Duodenal mucosa (tissue), 2 donors: ENCODE data around the gene CD1E.
"Not testable (repeated sequence)": the region's sequence is repeated elsewhere in the genome, so short reads cannot be mapped to it uniquely, and the experiment has no call there.

Source experiments
- H3K27ac ChIP-seq: one replicate; pipeline ENCODE4 v1.7.0; 2013; ENCODE audit warnings: low read depth, low read length
- H3K27me3 ChIP-seq, 2 donors: one replicate each; pipeline ENCODE4 v1.7.0; 2013; ENCODE audit warnings: low read length in 2 of 2, control low read depth in 1 of 2; ENCODE audit not compliant: insufficient read depth in 2 of 2, control insufficient read depth in 1 of 2
- H3K36me3 ChIP-seq, 2 donors: one replicate each; pipeline ENCODE4 v1.7.0; 2013; ENCODE audit warnings: low read length in 2 of 2, control low read depth in 1 of 2; ENCODE audit not compliant: insufficient read depth in 2 of 2, control insufficient read depth in 1 of 2
- H3K4me1 ChIP-seq, 2 donors: one replicate each; pipeline ENCODE4 v1.7.0; 2013; ENCODE audit warnings: low read length in 2 of 2, control low read depth in 1 of 2; ENCODE audit not compliant: insufficient read depth in 2 of 2, control insufficient read depth in 1 of 2
- H3K4me3 ChIP-seq, 2 donors: one replicate each; pipeline ENCODE4 v1.7.0; 2013; ENCODE audit warnings: low read length in 2 of 2, low read depth in 1 of 2
- H3K9ac ChIP-seq, 2 donors: one replicate each; pipeline ENCODE4 v1.7.0; 2013; ENCODE audit warnings: low read length in 2 of 2, low read depth in 1 of 2
- H3K9me3 ChIP-seq, 2 donors: one replicate each; pipeline ENCODE4 v1.7.0; 2013; ENCODE audit warnings: low read length in 2 of 2, control low read depth in 1 of 2; ENCODE audit not compliant: control insufficient read depth in 1 of 2

CD1E gene

DNA sequence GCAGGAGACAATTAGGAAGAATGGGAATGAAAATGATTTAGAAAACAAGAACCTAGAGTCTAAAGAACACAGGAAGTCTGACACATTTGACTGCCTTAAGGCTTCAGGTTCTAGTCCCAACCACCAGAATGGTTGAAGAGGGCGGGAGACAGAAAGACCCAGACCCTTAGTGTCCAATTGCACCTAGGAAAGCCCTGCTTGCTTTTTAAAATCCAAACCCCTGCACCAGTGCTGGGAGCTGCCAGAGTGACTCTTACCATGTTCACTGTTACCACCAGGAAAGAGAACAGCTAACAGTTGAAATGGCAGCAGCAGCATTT lies 22.6 kb upstream of the CD1E start:
- Histone ChIP-seq H3K4me3 (no peak overlapping the region), H3K27me3 (no peaks in the 10 kb centered on the region), H3K4me1 (no peaks in the 10 kb centered on the region), H3K27ac (no peak overlapping the region), H3K36me3 (no peaks in the 10 kb centered on the region), H3K9me3 (no peaks in the 10 kb centered on the region), H3K9ac (no peak overlapping the region)

DNA sequence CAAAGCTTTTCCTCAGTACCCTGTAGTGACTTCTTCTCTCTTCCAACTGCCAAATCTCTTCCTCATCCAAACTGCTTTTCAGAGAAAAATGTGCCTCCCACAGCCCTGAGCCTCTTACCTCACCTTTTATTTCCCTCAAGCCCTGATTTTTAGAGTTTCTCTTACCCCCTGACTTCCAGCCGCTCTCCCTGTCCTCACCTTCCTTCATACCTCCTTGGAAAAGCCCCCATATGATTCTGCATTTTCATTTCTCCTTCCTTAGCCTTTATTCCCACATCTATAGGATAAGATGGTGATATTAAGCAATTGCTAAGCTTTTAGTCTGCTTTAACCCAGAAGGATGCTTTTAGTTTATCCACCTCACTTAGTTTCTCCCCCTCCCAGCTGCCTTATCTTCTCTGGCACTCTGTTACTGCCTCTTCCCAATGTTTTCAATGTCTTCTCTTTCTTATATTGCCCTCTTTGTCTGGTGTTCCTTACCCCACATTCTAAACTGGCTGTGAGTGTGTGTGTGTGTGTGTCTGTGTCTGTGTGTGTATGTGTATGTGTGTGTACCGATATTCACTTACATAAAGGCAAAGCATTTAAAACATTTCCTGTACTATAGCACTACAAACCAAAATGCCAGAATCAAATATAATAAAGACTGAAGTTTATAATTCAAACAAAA lies 22.1 kb upstream of the CD1E start, which contains the start of gene CD1B:
Gene CD1B, minus strand, starts transcription at position 51 of the 670 bp plus-strand sequence. CDS start 108 bp downstream, outside the sequence.
- Histone ChIP-seq H3K4me1 (no peaks in the 10 kb centered on the region), H3K27me3 (no peaks in the 10 kb centered on the region), H3K9ac (no peak within 1 kb of the TSS), H3K36me3 (no peaks in the 10 kb centered on the region), H3K4me3 (no peak within 1 kb of the TSS), H3K27ac (no peak within 1 kb of the TSS), H3K9me3 (no peaks in the 10 kb centered on the region)

DNA sequence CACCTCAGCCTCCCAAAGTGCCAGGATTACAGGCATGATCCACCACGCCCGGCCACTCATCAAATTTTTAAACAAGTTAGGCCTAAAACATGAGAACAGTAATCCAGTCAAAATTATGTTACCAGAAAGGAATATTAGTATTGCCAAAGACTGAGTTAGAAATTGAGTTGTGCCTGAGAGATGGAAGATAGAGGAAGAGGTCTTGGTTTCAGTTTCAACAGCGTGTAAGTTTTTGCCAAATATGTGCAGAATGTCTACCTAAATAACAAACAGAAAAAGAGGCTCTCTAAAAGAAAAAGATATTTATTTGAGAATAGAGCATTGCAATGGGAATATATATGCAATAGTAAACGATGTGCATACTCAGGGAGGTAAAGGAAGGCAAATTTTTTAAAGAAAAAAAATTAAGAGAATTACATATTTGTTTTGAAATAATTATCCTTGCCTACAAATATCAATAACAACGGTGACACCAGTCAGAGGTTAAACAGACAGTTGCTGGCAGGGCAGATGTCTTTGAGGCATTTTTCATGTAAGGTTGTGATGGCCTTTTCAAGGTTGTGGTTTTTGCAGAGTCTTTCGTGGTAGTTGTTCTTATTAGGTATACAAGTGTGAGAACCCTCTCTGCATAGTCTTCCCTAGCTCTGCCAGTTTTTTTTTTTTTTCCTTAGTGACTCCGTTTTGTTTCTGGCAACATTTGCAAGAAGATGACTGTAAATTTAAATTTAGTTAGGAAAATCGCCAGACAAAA lies 20.1 kb upstream of the CD1E start:
- Histone ChIP-seq H3K27ac (no peak overlapping the region), H3K36me3 (no peaks in the 10 kb centered on the region), H3K9ac (no peak overlapping the region), H3K4me1 (no peaks in the 10 kb centered on the region), H3K9me3 (no peaks in the 10 kb centered on the region), H3K27me3 (no peaks in the 10 kb centered on the region), H3K4me3 (no peak overlapping the region)

DNA sequence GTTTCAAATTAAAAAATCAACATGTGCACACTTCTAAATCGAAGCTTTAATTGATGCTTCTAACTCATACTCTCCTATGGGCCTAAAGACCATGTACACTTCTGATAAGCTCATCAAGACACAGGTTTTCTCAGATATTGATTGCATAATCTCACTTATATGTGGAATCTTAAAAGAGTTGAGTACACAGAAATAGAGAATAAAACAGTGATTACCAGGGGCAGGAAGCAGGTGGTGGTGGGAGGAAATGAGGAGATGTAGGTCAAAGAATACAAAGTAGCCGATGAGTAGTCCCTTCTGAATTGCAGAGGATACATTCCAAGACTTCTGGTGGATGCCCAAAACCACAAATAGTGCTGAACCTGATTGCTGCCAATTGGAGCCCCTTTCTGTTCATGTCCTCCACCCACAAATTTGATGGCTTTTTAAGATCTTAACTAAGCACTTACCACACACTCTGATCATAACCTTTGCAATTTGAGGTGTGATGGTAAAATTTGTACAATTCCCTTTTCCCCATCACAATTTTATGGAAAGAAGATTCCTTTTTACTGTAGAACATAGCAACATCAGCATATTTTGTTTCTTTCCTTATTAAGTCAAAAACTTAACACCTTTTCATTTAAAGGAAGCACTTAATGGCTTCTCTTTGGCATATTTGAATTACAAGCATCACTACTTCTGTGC lies 19.0 kb upstream of the CD1E start:
- H3K4me3 ChIP-seq: no peak overlapping the region
- H3K27ac ChIP-seq: no peak overlapping the region
- no peaks in the 10 kb centered on the region for H3K36me3 ChIP-seq
- no peaks in the 10 kb centered on the region for H3K27me3 ChIP-seq
- no peaks in the 10 kb centered on the region for H3K9me3 ChIP-seq
- no peak overlapping the region for H3K9ac ChIP-seq
- no peaks in the 10 kb centered on the region for H3K4me1 ChIP-seq

DNA sequence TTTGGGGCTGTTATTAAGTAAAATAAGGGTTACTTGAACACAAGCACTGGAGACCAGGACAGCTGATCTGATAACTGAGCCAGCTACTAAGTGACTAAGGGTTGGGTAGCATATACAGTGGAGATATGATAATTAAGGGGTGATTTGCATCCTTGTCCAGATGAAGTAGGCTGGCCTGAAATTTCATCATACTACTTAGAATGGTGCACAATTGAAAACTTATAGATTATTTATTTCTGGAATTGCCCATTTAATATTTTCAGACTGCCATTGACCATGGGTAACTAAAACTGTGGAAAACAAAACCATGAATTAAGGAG lies 18.5 kb upstream of the CD1E start:
- Histone ChIP-seq H3K4me1 (no peaks in the 10 kb centered on the region), H3K36me3 (no peaks in the 10 kb centered on the region), H3K9ac (no peak overlapping the region), H3K27me3 (no peaks in the 10 kb centered on the region), H3K9me3 (no peaks in the 10 kb centered on the region), H3K27ac (no peak overlapping the region), H3K4me3 (no peak overlapping the region)

DNA sequence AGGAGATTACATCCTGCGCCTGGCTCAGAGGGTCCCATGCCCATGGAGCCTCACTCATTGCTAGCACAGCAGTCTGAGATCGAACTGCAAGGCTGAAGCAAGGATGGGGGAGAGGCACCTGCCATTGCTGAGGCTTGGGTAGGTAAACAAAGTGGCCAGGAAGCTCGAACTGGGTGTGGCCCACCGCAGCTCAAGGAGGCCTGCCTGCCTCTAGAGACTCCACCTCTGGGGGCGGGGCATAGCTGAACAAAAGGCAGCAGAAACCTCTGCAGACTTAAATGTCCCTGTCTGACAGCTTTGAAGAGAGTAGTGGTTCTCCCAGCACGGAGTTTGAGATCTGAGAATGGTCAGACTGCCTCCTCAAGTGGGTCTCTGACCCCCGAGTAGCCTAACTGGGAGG lies 17.3 kb upstream of the CD1E start:
- H3K27me3 ChIP-seq, H3K4me3 ChIP-seq, H3K4me1 ChIP-seq, H3K27ac ChIP-seq, H3K9ac ChIP-seq, H3K9me3 ChIP-seq, H3K36me3 ChIP-seq: not testable (repeated sequence)

DNA sequence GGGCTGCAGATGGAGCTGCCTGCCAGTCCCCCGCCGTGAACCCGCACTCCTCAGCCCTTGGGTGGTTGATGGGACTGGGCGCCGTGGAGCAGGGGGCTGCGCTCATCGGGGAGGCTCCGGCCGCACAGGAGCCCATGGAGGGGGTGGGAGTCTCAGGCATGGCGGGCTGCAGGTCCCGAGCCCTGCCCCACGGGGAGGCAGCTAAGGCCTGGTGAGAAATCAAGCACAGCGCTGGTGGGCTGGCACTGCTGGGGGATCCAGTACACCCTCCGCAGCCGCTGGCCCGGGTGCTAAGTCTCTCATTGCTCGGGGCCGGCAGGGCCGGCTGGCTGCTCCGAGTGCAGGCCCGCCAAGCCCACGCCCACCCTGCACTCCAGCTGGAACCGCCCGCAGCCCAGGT lies 4.7 kb upstream of the CD1E start:
- not testable (repeated sequence) for H3K27me3 ChIP-seq, H3K36me3 ChIP-seq, H3K9me3 ChIP-seq, H3K27ac ChIP-seq, H3K9ac ChIP-seq, H3K4me3 ChIP-seq, H3K4me1 ChIP-seq

DNA sequence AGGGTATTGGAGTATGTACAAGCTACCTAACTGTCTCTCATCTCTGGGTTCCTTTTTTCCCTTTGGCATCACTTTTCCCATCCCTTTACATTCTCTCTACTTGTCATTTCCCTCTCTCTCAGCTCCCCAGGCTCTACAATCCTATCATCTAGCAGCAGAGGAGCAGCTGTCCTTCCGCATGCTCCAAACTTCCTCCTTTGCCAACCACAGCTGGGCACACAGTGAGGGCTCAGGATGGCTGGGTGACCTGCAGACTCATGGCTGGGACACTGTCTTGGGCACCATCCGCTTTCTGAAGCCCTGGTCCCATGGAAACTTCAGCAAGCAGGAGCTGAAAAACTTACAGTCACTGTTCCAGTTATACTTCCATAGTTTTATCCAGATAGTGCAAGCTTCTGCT lies 561 bp downstream of the CD1E start:
- no peak overlapping the region for H3K4me3 ChIP-seq
- no peaks in the 10 kb centered on the region for H3K4me1 ChIP-seq
- H3K27ac ChIP-seq: no peak overlapping the region
- no peak overlapping the region for H3K9ac ChIP-seq
- H3K36me3 ChIP-seq: no peaks in the 10 kb centered on the region
- H3K27me3 ChIP-seq: no peaks in the 10 kb centered on the region
- H3K9me3 ChIP-seq: no peaks in the 10 kb centered on the region

DNA sequence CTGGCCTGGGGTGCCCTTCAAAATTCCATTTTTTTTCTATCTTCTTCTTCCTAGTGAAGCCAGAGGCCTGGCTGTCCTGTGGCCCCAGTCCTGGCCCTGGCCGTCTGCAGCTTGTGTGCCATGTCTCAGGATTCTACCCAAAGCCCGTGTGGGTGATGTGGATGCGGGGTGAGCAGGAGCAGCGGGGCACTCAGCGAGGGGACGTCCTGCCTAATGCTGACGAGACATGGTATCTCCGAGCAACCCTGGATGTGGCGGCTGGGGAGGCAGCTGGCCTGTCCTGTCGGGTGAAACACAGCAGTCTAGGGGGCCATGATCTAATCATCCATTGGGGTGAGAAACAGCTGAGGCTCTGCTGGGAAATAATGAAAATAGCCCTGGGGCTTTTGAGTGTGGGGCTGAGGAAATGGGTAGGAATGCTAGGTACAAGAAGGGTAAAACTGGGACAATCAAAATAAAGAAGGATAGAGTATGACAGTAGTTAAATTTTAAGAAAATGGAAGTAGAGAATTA lies 2.1 kb downstream of the CD1E start:
- H3K9me3 ChIP-seq: no peaks in the 10 kb centered on the region
- H3K4me1 ChIP-seq: no peaks in the 10 kb centered on the region
- no peaks in the 10 kb centered on the region for H3K27me3 ChIP-seq
- H3K36me3 ChIP-seq: no peaks in the 10 kb centered on the region
- H3K4me3 ChIP-seq: no peak overlapping the region
- no peak overlapping the region for H3K9ac ChIP-seq
- no peak overlapping the region for H3K27ac ChIP-seq

DNA sequence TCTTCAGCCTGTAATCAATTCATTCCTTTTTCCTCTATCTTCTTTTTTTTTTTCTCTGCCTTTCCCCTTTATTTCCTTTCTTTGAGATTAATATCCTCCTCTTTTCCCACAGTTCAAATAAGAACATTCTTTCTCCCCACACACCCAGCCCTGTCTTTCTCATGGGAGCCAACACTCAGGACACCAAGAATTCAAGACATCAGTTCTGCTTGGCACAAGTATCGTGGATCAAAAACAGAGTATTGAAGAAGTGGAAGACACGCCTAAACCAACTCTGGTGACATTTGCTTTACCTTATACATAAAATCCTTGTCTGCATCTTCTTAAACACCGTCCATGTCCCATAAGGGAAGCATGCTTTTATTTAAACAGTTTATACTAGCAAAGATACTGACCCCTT lies 2.9 kb downstream of the CD1E start:
- H3K9ac ChIP-seq: no peak overlapping the region

More for the DNA sequence above, 2.9 kb downstream of the CD1E start:
- Histone ChIP-seq H3K36me3 (no peaks in the 10 kb centered on the region), H3K4me1 (no peaks in the 10 kb centered on the region), H3K4me3 (no peak overlapping the region), H3K27me3 (no peaks in the 10 kb centered on the region), H3K27ac (no peak overlapping the region), H3K9me3 (no peaks in the 10 kb centered on the region)
